Kidney epithelial cell (primary cell): ENCODE data around the gene ZDHHC14. TPM values are rescaled to one million over a fixed set of nuclear protein-coding genes. Genes with fewer than 3 reads are reported as not detected.

ENCODE experiments used
- DNase-seq: peaks from one replicate; pipeline ENCODE4 v3.0.0-alpha.2; 2010; ENCODE audit warnings: low read depth
- H3K27me3 ChIP-seq: 2 replicates; pipeline ENCODE4 v1.6.0; 2011; ENCODE audit warnings: low read length; ENCODE audit not compliant: control insufficient read depth, insufficient read depth
- H3K36me3 ChIP-seq: 2 replicates; pipeline ENCODE4 v1.5.1; 2011; ENCODE audit warnings: low read length; ENCODE audit not compliant: control insufficient read depth, insufficient read depth
- H3K4me3 ChIP-seq: 2 replicates; pipeline ENCODE4 v1.5.1; 2011; ENCODE audit warnings: low read depth, mild to moderate bottlenecking, control low read depth, low read length
- CTCF ChIP-seq: IDR thresholded peaks from 2 replicates; pipeline ENCODE4 v1.5.1; 2011; ENCODE audit warnings: mild to moderate bottlenecking, moderate library complexity, low read length, control low read depth, inconsistent platforms; ENCODE audit not compliant: insufficient read depth, poor library complexity, severe bottlenecking
- total RNA-seq: library from RNA; depleted of rRNA; stranded (reverse); fragments of >200 nt; gene quantifications from 2 replicates; pipeline ENCODE4 v1.2.3, GENCODE V29; 2015

Gene ZDHHC14
- total RNA-seq, 1 donor from 2014 or later: 9.7 TPM

GRCh38 chr6:157653521-157653920 lies 272.5 kb downstream of the ZDHHC14 start:
- Histone ChIP-seq H3K36me3 (peaks cover 1% of the 10 kb centered on the region), H3K4me3 (no peak overlapping the region), H3K27me3 (no peaks in the 10 kb centered on the region)
- no peak for DNase-seq
- no peak for TF ChIP-seq CTCF

- no peak overlapping the region for H3K4me3 ChIP-seq
- no peak for DNase-seq
- no peak for TF ChIP-seq CTCF
- H3K27me3 ChIP-seq: no peaks in the 10 kb centered on the region
- peaks cover 1% of the 10 kb centered on the region for H3K36me3 ChIP-seq
These were observed 274.1 kb downstream of the ZDHHC14 start for GRCh38 chr6:157655139-157655538.

GRCh38 chr6:157656437-157656997 lies 275.5 kb downstream of the ZDHHC14 start:
- Histone ChIP-seq H3K4me3 (no peak overlapping the region), H3K36me3 (peaks cover 1% of the 10 kb centered on the region), H3K27me3 (no peaks in the 10 kb centered on the region)
- no peak for TF ChIP-seq CTCF
- no peak for DNase-seq

- no peak for DNase-seq
- Histone ChIP-seq H3K27me3 (no peaks in the 10 kb centered on the region), H3K36me3 (peaks cover 1% of the 10 kb centered on the region), H3K4me3 (no peak overlapping the region)
- TF ChIP-seq CTCF: no peak
These were observed 276.8 kb downstream of the ZDHHC14 start for GRCh38 chr6:157657754-157658153.

GRCh38 chr6:157658301-157658700 lies 277.3 kb downstream of the ZDHHC14 start:
- no peak overlapping the region for H3K4me3 ChIP-seq
- H3K27me3 ChIP-seq: no peaks in the 10 kb centered on the region
- no peak for DNase-seq
- peaks cover 1% of the 10 kb centered on the region for H3K36me3 ChIP-seq
- no peak for TF ChIP-seq CTCF
